DMS 273 (cell line): ENCODE measurements around the gene CACNA2D1.

ENCODE experiments used
- DNase-seq: peaks from one replicate; lab custom pipeline; 2025; ENCODE audit not compliant: unreplicated experiment; lab: John Stamatoyannopoulos, UW

Gene CACNA2D1

GRCh38 chr7:82010416-82010815 is 433.2 kb downstream of the CACNA2D1 start:
- DNase-seq: no peak

GRCh38 chr7:82007315-82007714 is 436.3 kb downstream of the CACNA2D1 start:
- DNase-seq: no peak

DNA sequence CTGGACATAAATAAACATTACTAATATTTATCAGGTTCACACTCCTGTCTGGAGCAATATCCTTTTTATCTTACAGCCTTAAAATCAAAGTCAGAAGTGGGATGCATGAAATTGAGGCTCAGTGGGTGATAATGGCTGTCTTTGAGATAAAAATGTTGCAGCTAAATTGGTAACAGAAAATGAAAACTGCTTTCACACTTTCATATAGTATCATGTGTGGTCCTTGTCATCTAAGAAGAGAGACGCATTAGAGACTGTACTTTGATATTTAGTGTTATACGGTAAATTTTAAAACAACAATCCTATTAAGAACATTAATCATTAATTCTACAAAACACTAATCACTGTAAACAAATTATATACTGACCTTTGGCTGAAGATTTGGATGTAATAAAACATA is 438.5 kb downstream of the CACNA2D1 start:
- no peak for DNase-seq

- DNase-seq: no peak
Observed at GRCh38 chr7:81993186-81993585, 450.4 kb downstream of the CACNA2D1 start.

DNA sequence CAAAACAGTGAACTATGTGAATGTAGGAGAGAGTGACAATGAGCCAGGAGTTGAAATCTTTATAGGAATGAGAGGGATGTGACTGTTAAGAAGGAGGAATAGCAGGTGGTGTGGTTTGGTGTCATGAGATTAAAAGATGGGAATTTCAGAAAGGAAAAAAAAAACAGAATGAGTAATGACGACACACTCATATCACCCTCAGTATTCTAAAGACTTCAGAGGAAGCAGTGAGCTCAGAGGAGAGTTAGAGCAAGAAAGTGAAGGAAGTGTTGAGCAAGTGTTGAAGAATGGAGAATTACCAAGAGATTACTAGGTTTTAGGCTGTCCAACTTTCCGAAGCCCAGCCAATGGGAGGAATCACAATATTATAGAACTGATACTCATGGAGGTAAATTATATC is 453.2 kb downstream of the CACNA2D1 start:
- DNase-seq: no peak

- no peak for DNase-seq
Observed at GRCh38 chr7:81986723-81987470, 456.7 kb downstream of the CACNA2D1 start.

DNA sequence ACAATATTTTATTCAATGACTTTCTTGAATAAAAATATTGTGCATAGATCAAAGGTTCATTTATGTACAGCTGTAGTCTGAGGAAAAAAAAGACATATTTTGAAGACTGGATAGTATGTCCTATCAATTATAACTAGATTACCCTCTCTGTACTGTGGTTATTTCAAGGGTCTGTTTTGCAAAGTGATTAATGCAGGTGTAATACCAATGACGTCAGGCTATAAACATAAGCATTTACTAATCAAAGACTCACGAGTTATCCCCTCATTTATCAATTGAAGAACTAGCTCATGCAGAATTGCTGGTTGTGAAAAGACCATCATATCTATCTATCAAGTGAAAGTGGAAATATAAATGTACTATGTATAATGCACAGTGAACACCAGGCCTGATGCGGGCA is 460.2 kb downstream of the CACNA2D1 start:
- no peak for DNase-seq

DNA sequence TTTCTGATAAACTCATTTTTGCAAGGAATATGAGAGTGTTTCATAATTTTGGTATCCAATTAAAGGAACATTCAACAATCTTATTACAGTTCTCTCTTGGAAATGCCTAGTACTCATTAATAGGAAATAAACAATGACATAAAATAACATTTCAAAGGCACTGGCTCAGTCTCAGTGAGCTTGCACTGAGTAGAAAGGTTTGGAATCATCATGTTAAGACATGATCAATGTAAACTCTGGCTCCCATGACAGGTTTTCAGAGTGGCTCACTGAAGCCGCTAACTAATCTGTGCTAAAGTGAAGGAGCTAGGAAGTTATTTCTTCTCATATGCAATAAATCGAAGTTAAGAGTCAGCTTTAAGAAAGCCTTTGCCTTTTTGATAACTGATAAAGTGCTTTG is 470.5 kb downstream of the CACNA2D1 start:
- no peak for DNase-seq

DNA sequence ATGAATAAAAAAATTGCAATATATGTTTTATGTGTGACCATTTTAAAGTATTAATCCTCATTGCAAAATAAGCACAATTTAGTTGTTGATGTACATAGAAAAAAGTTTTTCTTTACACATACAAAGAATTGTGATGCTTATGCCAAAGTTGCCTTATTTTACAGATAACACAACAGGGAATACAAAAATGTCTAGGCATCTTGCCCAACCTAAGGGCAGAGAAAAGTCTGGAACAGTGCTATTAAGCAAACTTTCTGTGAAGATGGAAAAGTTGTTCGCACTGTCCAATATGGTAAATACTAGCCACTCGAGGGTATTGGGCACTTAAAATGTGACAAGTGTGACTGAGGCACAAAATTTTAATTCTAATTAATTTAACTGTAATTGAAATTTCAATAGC is 483.6 kb downstream of the CACNA2D1 start:
- no peak for DNase-seq

- DNase-seq: no peak
Observed at GRCh38 chr7:81957517-81957916, 486.1 kb downstream of the CACNA2D1 start.

DNA sequence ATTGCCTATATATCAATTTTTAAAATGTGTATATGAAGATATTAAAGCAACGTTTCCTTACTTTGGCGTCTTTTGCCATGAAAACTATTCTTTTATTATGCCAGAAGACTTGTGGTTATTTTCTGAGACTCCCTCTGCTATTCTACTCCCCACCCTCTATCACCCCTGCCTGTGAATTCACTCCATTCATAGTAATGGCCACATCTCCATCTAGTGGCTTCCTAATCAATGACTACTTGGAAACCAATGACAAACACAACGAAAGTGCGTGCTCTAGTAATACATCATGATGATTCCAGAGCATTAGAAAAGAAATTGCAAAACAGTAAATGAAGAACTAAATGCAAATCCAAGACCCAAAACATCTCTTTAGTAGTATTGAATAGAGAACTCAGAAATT is 487.1 kb downstream of the CACNA2D1 start:
- peak; percentile 73 for DNase-seq

- DNase-seq: no peak
Observed at GRCh38 chr7:81949306-81949705, 494.3 kb downstream of the CACNA2D1 start.

GRCh38 chr7:81944058-81944457 is 499.5 kb downstream of the CACNA2D1 start:
- no peak for DNase-seq

DNA sequence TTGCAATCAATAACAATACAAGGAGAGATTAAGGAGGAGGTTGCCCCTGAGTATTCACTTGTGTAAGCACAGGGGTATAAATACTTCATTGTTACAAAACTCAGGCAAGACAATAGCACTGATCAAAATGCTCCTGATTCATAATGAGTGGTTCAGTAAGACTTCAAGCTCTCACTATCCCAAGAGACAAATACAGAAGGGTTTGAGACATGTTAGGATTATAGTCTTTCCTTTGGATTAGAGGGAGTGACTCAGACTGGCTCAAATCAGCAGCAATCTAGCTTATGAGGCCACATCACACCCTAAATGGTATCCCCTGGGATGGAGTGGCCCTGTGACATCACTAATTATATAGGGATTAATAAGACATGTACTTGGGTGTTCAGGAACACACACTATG is 506.5 kb downstream of the CACNA2D1 start:
- DNase-seq: no peak

DNA sequence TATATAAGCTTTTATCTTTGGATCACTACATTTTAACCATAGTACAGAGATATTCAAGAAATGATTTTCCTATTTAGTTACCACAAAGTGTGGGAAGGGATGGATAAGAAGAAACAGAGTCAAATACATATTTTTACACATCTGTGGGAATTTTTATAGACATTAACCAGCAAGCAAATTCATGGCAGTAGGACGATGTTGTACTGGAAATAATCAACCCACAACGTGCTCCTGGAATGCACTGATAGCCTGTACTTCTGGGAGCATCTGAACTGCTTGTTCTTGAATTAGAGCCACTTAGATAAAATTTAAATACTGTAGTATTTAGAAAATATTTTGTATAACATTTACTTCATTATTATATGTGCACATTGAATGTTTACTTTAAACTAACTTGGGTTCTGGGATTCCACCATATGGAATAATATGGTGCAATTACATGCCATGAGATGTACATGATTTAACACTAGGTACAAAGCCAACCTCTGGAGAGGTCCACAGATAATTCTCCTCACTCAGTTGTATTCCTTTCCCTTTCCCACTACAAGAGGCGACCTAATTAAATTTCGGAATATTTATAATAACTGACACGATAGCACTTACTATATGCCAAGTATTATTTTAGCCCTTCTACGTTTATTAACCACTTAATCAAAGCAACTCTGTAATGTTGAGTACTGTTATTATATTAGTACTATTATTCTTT is 508.8 kb downstream of the CACNA2D1 start:
- no peak for DNase-seq

DNA sequence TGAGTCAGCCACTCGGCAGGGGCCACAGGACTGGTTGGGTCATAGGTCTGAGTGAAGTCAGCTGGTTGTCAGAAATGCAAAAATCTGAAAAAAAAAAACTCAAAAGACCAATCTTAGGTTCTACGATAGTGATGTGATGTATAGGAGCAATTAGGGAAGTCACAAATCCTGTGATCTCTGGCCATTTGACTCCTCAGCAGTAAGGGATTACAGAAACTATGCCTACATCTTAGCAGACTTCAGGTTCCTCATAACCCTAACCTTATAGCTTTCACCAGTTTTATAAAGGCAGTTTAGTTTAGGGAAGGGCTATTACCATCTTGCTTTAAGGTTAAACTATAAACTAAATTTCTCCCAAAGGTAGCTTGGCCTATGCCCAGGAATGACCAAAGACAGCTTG is 510.6 kb downstream of the CACNA2D1 start:
- no peak for DNase-seq

- DNase-seq: no peak
Observed at GRCh38 chr7:81929386-81929785, 514.2 kb downstream of the CACNA2D1 start.

- no peak for DNase-seq
Observed at GRCh38 chr7:81926154-81926553, 517.4 kb downstream of the CACNA2D1 start.

DNA sequence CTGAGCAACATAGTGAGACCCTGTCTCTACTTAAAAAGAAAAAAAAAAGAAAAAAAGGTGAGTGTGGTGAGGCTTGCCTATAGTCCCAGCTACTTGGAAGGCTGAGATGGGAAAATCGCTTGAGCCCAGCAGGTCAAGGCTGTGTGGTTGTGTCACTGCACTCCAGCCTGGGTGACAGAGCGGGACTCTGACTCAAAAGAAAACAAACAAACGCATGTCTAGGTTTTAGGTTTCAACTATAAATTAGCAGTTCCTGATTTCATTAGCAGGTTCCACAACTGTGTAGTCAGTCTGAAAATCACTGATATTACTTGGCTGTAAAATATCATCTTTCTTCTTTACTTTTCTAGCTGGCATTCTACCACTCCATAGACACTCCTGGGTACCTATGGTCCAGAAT is 518.0 kb downstream of the CACNA2D1 start:
- DNase-seq: no peak

DNA sequence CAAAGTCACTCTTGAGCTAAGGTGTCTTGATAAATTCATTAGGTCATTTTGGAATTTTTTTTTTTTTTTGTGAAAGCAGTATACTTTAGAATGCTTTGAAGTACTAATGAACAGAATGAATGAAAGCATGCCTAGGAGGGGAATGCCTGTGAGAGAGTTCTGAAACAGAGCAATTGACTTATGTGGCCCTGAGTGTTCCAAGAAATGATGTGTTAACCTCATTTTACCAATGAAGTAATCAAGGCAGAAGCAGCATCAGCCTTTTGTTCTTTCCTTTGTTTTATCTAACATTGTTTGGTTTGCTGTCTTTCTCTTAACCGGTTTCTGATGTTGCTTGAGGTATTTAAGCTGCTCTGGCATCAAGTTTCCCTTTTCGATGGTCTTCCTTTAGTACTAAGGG is 519.1 kb downstream of the CACNA2D1 start:
- DNase-seq: no peak

DNA sequence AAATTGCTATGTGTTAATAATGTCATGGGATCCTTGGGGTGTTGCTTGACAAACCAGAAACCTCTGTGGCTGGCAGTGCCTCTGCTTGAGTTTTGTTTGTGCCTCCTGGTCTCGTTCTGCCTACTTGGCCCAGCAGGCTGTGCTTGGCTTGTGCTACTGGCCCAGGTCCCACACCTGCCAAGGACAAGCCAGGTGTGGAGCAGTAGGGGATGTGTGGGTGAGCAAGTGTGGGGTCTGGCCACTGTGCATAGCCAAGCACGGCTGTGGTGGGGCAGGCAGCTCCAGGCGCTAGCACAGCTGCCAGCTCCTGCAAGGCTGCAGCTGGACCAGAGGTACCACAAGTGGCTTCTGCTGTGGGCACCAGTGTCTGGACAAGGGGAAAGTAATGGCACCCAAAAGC is 524.1 kb downstream of the CACNA2D1 start:
- DNase-seq: no peak

GRCh38 chr7:81908220-81908619 is 535.4 kb downstream of the CACNA2D1 start:
- no peak for DNase-seq

DNA sequence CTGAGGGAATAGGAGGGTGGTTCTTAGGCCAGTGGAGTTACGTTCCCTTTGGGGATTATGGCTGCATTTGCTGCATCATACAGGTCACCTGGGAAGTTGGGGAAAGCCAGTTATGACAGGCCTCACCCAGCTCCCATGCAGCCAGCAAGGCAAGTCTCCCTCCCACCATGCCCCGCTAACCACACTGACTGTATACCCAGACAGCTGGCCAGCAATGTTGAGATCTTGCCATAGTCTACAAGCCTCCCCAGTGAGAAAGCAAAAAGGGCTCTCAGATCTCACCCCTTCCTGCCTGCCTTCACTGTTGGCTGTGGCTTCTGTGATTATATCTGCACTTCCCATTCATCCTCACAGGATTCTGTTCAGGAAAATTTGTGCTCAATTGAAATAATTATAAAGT is 540.5 kb downstream of the CACNA2D1 start:
- no peak for DNase-seq
